HepG2 (cell line): ENCODE measurements around the gene TENM3. TPM values are rescaled to one million over a fixed set of nuclear protein-coding genes. Genes with fewer than 3 reads are reported as not detected.

Experiments used
- ATAC-seq: fragments of 200-7000 bp; cut with Tn5 transposase; 3 replicates; pipeline ENCODE4 v1.9.1; 2020; ENCODE audit warnings: mild to moderate bottlenecking, moderate library complexity
- BruUV-seq: library from RNA; stranded (reverse); fragments of 400-500 nt; replicated peaks from 2 replicates; lab custom pipeline; 2021; lab: Mats Ljungman, UMichigan
- CTCF ChIA-PET: fragments of 300-600 bp; formaldehyde crosslinking; extraction: SDS; loops from one replicate; lab custom pipeline; 2021; ENCODE audit warnings: low total read pairs, inconsistent platforms, low intra/inter-chr PET ratio; lab: Yijun Ruan, JAX
- POLR2A ChIA-PET: fragments of 350-600 bp; sonication (Branson Sonifier 250); formaldehyde crosslinking; loops from one replicate; lab custom pipeline; 2020; ENCODE audit warnings: antibody characterized with exemption, inconsistent platforms; lab: Yijun Ruan, JAX
- DNase-seq: peaks from one replicate; pipeline ENCODE4 v3.0.0-alpha.2; 2015; ENCODE audit warnings: low spot score
- FAIRE-seq: peaks from 3 replicates; lab custom pipeline; 2011; peaks lifted over from hg19 to GRCh38; lab: Jason Lieb, UNC
- H2AFZ ChIP-seq: one replicate; pipeline ENCODE4 v1.6.1; 2011; ENCODE audit warnings: low read length, inconsistent platforms
- H3K27ac ChIP-seq: fragments of 300-600 bp; 3 replicates; pipeline ENCODE4 v1.8.0; 2011; ENCODE audit warnings: mixed run types, mild to moderate bottlenecking, mixed read lengths, low read length, inconsistent platforms; ENCODE audit not compliant: insufficient read depth; ENCODE audit errors: extremely low read length
- H3K27me3 ChIP-seq, 2 experiments: fragments of 200-600 bp in 1 of 2; 2 replicates in 1 of 2; 3 replicates in 1 of 2; pipeline versions ENCODE4 v1.6.0 to v1.8.0; 2011; ENCODE audit warnings: low read length in 2 of 2, mild to moderate bottlenecking in 2 of 2, moderate library complexity in 2 of 2, inconsistent platforms in 1 of 2; ENCODE audit not compliant: insufficient read depth in 2 of 2, control insufficient read depth in 1 of 2
- H3K36me3 ChIP-seq, 2 experiments: fragments of 200-600 bp in 1 of 2; replicated peaks in 1 of 2; 2 replicates in 1 of 2; 3 replicates in 1 of 2; pipeline versions ENCODE4 v1.5.1 to v1.8.0; 2011; ENCODE audit warnings: low read length in 2 of 2, inconsistent platforms in 1 of 2; ENCODE audit not compliant: insufficient read depth in 2 of 2, control insufficient read depth in 1 of 2
- H3K4me1 ChIP-seq: 2 replicates; pipeline ENCODE4 v1.5.1; 2012; ENCODE audit warnings: low read length, inconsistent platforms; ENCODE audit not compliant: insufficient read depth
- H3K4me2 ChIP-seq: 2 replicates; pipeline ENCODE4 v1.6.0; 2011; ENCODE audit warnings: low read depth, low read length, inconsistent platforms
- H3K4me3 ChIP-seq, 3 experiments: fragments of 200-600 bp in 1 of 3; sonication (generic), shearing (Covaris generic) in 1 of 3; replicated peaks in 1 of 3; 2 replicates each; pipeline ENCODE4 v1.5.1; 2011 to 2016; ENCODE audit warnings: low read length in 3 of 3, inconsistent platforms in 2 of 3, low read depth in 2 of 3, mild to moderate bottlenecking in 2 of 3, control low read depth in 1 of 3, mixed read lengths in 1 of 3; ENCODE audit not compliant: insufficient read depth in 1 of 3
- H3K79me2 ChIP-seq: one replicate; pipeline ENCODE4 v1.6.1; 2011; ENCODE audit warnings: low read length, inconsistent platforms; ENCODE audit not compliant: insufficient read depth
- H3K9ac ChIP-seq: 2 replicates; pipeline ENCODE4 v1.6.0; 2011; ENCODE audit warnings: mild to moderate bottlenecking, low read depth, low read length, inconsistent platforms; ENCODE audit not compliant: insufficient read depth
- H3K9me3 ChIP-seq: 2 replicates; pipeline ENCODE4 v1.5.1; 2012; ENCODE audit warnings: mild to moderate bottlenecking, low read length
- H4K20me1 ChIP-seq: 2 replicates; pipeline ENCODE4 v1.6.0; 2011; ENCODE audit warnings: inconsistent platforms, mild to moderate bottlenecking, low read length, moderate library complexity; ENCODE audit not compliant: insufficient read depth
- HOXA5 ChIP-seq: sonication (generic); formaldehyde crosslinking; IDR thresholded peaks from 2 replicates; pipeline ENCODE4 v1.4.0; 2020; ENCODE audit warnings: missing genetic modification reagents
- NR2F2 ChIP-seq: IDR thresholded peaks from 2 replicates; pipeline ENCODE4 v1.6.1; 2012; ENCODE audit warnings: low read depth, inconsistent platforms, borderline replicate concordance
- PBX3 ChIP-seq: sonication (generic); formaldehyde crosslinking; IDR thresholded peaks from 2 replicates; pipeline ENCODE4 v1.8.1; 2023; ENCODE audit warnings: missing genetic modification reagents, inconsistent platforms, borderline replicate concordance
- PITX1 ChIP-seq: sonication (generic); formaldehyde crosslinking; IDR thresholded peaks from 2 replicates; pipeline ENCODE4 v1.5.1; 2020; ENCODE audit warnings: mild to moderate bottlenecking, missing genetic modification reagents
- TEAD3 ChIP-seq: optimal IDR thresholded peaks from 2 replicates; pipeline ENCODE3; 2016; ENCODE audit warnings: borderline replicate concordance
- ZFP82 ChIP-seq: sonication (generic); formaldehyde crosslinking; IDR thresholded peaks from 2 replicates; pipeline ENCODE4 v1.5.1; 2020; ENCODE audit warnings: mild to moderate bottlenecking, missing genetic modification reagents, borderline replicate concordance
- ZSCAN21 ChIP-seq: sonication (generic); formaldehyde crosslinking; IDR thresholded peaks from 2 replicates; pipeline ENCODE4 v1.8.0; 2022; ENCODE audit warnings: mild to moderate bottlenecking, missing genetic modification reagents, moderate library complexity, borderline replicate concordance
- WGBS: methylation state at CpG from one replicate; pipeline ENCODE4 v1.1.6; 2017; ENCODE audit warnings: low lambda C conversion rate; 5-methylcytosine and 5-hydroxymethylcytosine counted together
- in situ Hi-C: cut with HindIII; loops from 2 replicates; pipeline ENCODE4 v1.10.0; 2017; ENCODE audit warnings: low pct_unique_long_range_greater_than_20kb; ENCODE audit not compliant: extremely low pct_ligation_motif_present
- intact Hi-C: fragments of 100-400 bp; cut with micrococcal nuclease; formaldehyde crosslinking; loops from one replicate; pipeline ENCODE4 v1.10.0; 2022; ENCODE audit not compliant: unreplicated experiment
- polyA plus RNA-seq, 8 experiments: library from polyadenylated mRNA; depleted of rRNA in 3 of 8; stranded (reverse) in 7 of 8; unstranded in 1 of 8; fragments of >200 nt; fragmentation: Illumina TruSeq in 4 of 8; extraction: Trizol in 4 of 8; gene quantifications; 2 replicates each; pipeline versions ENCODE4 v1.2.1 to v1.2.3, GENCODE V29; 2011 to 2016; ENCODE audit warnings: low read depth in 4 of 8, missing spikeins in 1 of 8, mixed read lengths in 1 of 8; ENCODE audit not compliant: insufficient read depth in 1 of 8
- total RNA-seq, 5 experiments: library from RNA; depleted of rRNA; stranded (reverse); fragments of >200 nt; fragmentation: Illumina TruSeq; extraction: Trizol; gene quantifications; 2 replicates each; pipeline ENCODE4 v1.2.3, GENCODE V29; 2016; ENCODE audit warnings: low read depth in 1 of 5
- TF ChIP-seq, protein P1 (sequence below): conservative IDR thresholded peaks from 2 replicates; pipeline ENCODE4 v1.6.1; 2018; ENCODE audit warnings: missing genetic modification reagents
- TF ChIP-seq, protein P2 (sequence below): sonication (generic); formaldehyde crosslinking; IDR thresholded peaks from 2 replicates; pipeline ENCODE4 v1.4.0; 2020; ENCODE audit warnings: missing genetic modification reagents

The TENM3 gene
- total and polyA plus RNA-seq, 2 of the 13 experiments (the other 11 are each of a cell fraction or from before 2014, with no cell fraction given), result 0.04 TPM; not detected in 1

- no peak overlapping the region for H3K4me2 ChIP-seq
- no peak overlapping the region for H3K9ac ChIP-seq
- BruUV-seq, result no TSS peak
- 40% methylated on average over 7 of the region's 8 CpGs for WGBS
- TF ChIP-seq ZFP82 (CRISPR knock-in tag) (no peak), NR2F2 (no peak), HOXA5 (CRISPR knock-in tag) (no peak), PITX1 (CRISPR knock-in tag) (no peak), TEAD3 (CRISPR knock-in tag) (no peak), PBX3 (CRISPR knock-in tag) (no peak), ZSCAN21 (CRISPR knock-in tag) (no peak)
- TF ChIP-seq, protein P1, sequence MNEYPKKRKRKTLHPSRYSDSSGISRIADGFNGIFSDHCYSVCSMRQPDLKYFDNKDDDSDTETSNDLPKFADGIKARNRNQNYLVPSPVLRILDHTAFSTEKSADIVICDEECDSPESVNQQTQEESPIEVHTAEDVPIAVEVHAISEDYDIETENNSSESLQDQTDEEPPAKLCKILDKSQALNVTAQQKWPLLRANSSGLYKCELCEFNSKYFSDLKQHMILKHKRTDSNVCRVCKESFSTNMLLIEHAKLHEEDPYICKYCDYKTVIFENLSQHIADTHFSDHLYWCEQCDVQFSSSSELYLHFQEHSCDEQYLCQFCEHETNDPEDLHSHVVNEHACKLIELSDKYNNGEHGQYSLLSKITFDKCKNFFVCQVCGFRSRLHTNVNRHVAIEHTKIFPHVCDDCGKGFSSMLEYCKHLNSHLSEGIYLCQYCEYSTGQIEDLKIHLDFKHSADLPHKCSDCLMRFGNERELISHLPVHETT, result no peak
- TF ChIP-seq, protein P2, sequence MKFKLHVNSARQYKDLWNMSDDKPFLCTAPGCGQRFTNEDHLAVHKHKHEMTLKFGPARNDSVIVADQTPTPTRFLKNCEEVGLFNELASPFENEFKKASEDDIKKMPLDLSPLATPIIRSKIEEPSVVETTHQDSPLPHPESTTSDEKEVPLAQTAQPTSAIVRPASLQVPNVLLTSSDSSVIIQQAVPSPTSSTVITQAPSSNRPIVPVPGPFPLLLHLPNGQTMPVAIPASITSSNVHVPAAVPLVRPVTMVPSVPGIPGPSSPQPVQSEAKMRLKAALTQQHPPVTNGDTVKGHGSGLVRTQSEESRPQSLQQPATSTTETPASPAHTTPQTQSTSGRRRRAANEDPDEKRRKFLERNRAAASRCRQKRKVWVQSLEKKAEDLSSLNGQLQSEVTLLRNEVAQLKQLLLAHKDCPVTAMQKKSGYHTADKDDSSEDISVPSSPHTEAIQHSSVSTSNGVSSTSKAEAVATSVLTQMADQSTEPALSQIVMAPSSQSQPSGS (CRISPR knock-in tag), result no peak
- no peaks in the 10 kb centered on the region for H3K4me1 ChIP-seq
- FAIRE-seq, result no peak
- no peak for ATAC-seq
- H3K79me2 ChIP-seq, result no peaks in the 10 kb centered on the region
- no peaks in the 10 kb centered on the region for H3K36me3 ChIP-seq
- no peaks in the 10 kb centered on the region for H3K27me3 ChIP-seq
- no peak overlapping the region for H2AFZ ChIP-seq
- POLR2A ChIA-PET, result no interaction called here
- in situ Hi-C loops, result no loop called here
- H3K4me3 ChIP-seq, result no peak overlapping the region
- CTCF ChIA-PET, result no interaction called here
- intact Hi-C loops, result no loop called here
- no peaks in the 10 kb centered on the region for H4K20me1 ChIP-seq
- no peaks in the 10 kb centered on the region for H3K9me3 ChIP-seq
- no peak overlapping the region for H3K27ac ChIP-seq
- DNase-seq, result no peak
These were observed 293.1 kb downstream of the TENM3 start for GRCh38 chr4:182536221-182536811.
